Measurements from ENCODE around the gene TNFRSF25.

DNA sequence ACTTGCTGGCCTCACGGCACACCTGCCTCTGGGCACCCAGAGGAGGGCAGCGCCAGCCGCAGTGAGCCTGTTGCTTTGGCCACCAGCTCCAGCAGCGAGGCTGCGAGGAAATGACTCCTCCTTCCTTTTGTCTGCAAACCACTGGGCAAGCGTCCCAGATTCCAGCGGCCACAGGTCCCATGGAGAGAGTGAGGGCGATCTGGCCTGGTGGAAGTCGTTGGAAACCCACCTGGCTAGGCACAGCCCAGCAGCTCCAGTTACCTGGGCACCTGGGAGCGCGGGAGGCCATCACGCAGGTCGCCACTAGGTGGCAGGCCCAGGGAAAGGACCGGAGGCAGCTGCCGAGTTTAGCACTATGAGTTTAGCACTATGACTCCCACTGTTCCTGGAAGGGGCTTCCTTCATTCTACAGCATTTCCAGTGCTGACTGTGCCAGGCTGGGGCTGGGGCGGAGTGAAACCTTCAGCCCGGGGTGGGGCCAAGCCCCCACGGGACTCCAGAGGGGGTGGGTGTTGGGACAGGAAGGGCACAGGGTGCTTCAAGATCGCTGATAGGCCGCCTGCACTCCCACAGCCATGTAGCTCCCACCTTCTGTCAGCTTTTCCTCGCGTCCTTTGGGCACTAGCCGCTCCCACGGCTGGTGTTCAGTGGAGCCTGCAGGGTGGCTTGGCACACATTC lies 42.5 kb downstream of the TNFRSF25 start:
- TF ChIP-seq EP300 (IDR thresholded peaks at IDR 0.05; ENCODE audit: borderline replicate concordance in 1 of 2, control insufficient read depth in 1 of 2, low read depth in 2 of 2, low read length in 2 of 2) (no peak), CHD2 (IDR thresholded peaks at IDR 0.05; ENCODE audit: borderline replicate concordance, low read depth, low read length) (no peak)
